CD4-positive, alpha-beta T cell (primary cell): ENCODE measurements around the gene DSE. TPM values are rescaled to one million over a fixed set of nuclear protein-coding genes. Genes with fewer than 3 reads are reported as not detected.

ENCODE experiments used
- ATAC-seq: fragments of 200-7000 bp; cut with Tn5 transposase; one replicate; pipeline ENCODE4 v1.10.0; 2022; ENCODE audit warnings: mild to moderate bottlenecking; ENCODE audit not compliant: poor library complexity
- CTCF ChIA-PET: fragments of 350-600 bp; sonication (Branson Sonifier 250); formaldehyde crosslinking; loops from one replicate; lab custom pipeline; 2021; ENCODE audit warnings: antibody characterized with exemption, inconsistent platforms; lab: Charles Lee
- POLR2A ChIA-PET: fragments of 350-600 bp; sonication (Branson Sonifier 250); formaldehyde crosslinking; loops from one replicate; lab custom pipeline; 2021; ENCODE audit warnings: antibody characterized with exemption, inconsistent platforms; lab: Charles Lee
- DNase-seq, 14 experiments: peaks; one replicate each; pipeline ENCODE4 v3.0.0-alpha.2; 2013 to 2020; ENCODE audit warnings: mixed read lengths in 2 of 14
- H3K27ac ChIP-seq, 2 donors: one replicate each; pipeline versions ENCODE4 v1.5.1 to v1.7.0; 2013; ENCODE audit warnings: low read length in 2 of 2, low read depth in 1 of 2, mild to moderate bottlenecking in 1 of 2
- H3K27me3 ChIP-seq, 2 experiments: 1 replicate in 1 of 2; 2 replicates in 1 of 2; pipeline versions ENCODE4 v1.6.1 to v1.7.0; 2013; ENCODE audit warnings: low read length in 2 of 2, control low read depth in 1 of 2, mild to moderate bottlenecking in 1 of 2, moderate library complexity in 1 of 2; ENCODE audit not compliant: insufficient read depth in 2 of 2, control insufficient read depth in 1 of 2
- H3K36me3 ChIP-seq: one replicate; pipeline ENCODE4 v1.6.1; 2013; ENCODE audit warnings: low read length, control low read depth; ENCODE audit not compliant: insufficient read depth
- H3K4me1 ChIP-seq: one replicate; pipeline ENCODE4 v1.6.1; 2013; ENCODE audit warnings: low read length, control low read depth; ENCODE audit not compliant: insufficient read depth
- H3K4me3 ChIP-seq: one replicate; pipeline ENCODE4 v1.5.1; 2013; ENCODE audit warnings: mild to moderate bottlenecking, low read length, moderate library complexity
- H3K9me3 ChIP-seq, 2 experiments: 1 replicate in 1 of 2; 2 replicates in 1 of 2; pipeline versions ENCODE4 v1.6.1 to v1.7.0; 2013; ENCODE audit warnings: low read length in 2 of 2, mild to moderate bottlenecking in 2 of 2, control low read depth in 1 of 2, moderate library complexity in 1 of 2; ENCODE audit not compliant: control insufficient read depth in 1 of 2, insufficient read depth in 1 of 2
- H3K27ac Mint-ChIP-seq: one replicate; pipeline ENCODE4 v1.8.0; 2020; ENCODE audit warnings: mixed read lengths
- H3K27me3 Mint-ChIP-seq: one replicate; pipeline ENCODE4 v1.8.0; 2021; ENCODE audit warnings: mixed read lengths
- H3K36me3 Mint-ChIP-seq: one replicate; pipeline ENCODE4 v1.8.0; 2021; ENCODE audit warnings: low read depth, mixed read lengths
- H3K4me1 Mint-ChIP-seq: one replicate; pipeline ENCODE4 v1.8.0; 2021; ENCODE audit warnings: low read depth, mixed read lengths
- H3K4me3 Mint-ChIP-seq: one replicate; pipeline ENCODE4 v1.8.0; 2020; ENCODE audit warnings: mild to moderate bottlenecking, mixed read lengths
- H3K9me3 Mint-ChIP-seq: one replicate; pipeline ENCODE4 v1.8.0; 2020; ENCODE audit warnings: mixed read lengths
- intact Hi-C, 2 experiments: fragments of 100-400 bp; cut with DNase I in 1 of 2; cut with micrococcal nuclease in 1 of 2; formaldehyde crosslinking; loops; one replicate each; pipeline versions ENCODE4 v1.15.1 to v1.9.0; 2023 to 2025; cut with DNase I, micrococcal nuclease
- total RNA-seq, 174 experiments: library from RNA in 2 of 174; stranded (reverse) in 2 of 174; gene quantifications; one replicate each; pipeline ENCODE4 v1.2.3 and lab custom pipeline; 2021 to 2026
- TF ChIP-seq, protein P1 (sequence below): fragments of 200-600 bp; IDR thresholded peaks from one replicate; pipeline ENCODE4 v1.8.0; 2022; ENCODE audit warnings: antibody characterized with exemption, mild to moderate bottlenecking

Gene DSE
- total RNA-seq, 2 experiments from 2014 or later = 7.5 to 8.0 TPM

- Histone ChIP-seq H3K27ac (no peak overlapping the region), H3K36me3 (no peaks in the 10 kb centered on the region), H3K27me3 (no peaks in the 10 kb centered on the region), H3K4me1 (no peaks in the 10 kb centered on the region), H3K4me3 (no peak overlapping the region), H3K9me3 (no peaks in the 10 kb centered on the region)
- CTCF ChIA-PET = no interaction called here
- no peaks in the 10 kb centered on the region for H3K9me3 Mint-ChIP-seq
- H3K4me1 Mint-ChIP-seq = peaks cover 3% of the 10 kb centered on the region
- no peaks in the 10 kb centered on the region for H3K27me3 Mint-ChIP-seq
- no peak overlapping the region for H3K4me3 Mint-ChIP-seq
- H3K36me3 Mint-ChIP-seq = no peaks in the 10 kb centered on the region
- no peak for DNase-seq
- POLR2A ChIA-PET = no interaction called here
- intact Hi-C loops = no loop called here
- no peak overlapping the region for H3K27ac Mint-ChIP-seq
- ATAC-seq = no peak
- TF ChIP-seq, protein P1, sequence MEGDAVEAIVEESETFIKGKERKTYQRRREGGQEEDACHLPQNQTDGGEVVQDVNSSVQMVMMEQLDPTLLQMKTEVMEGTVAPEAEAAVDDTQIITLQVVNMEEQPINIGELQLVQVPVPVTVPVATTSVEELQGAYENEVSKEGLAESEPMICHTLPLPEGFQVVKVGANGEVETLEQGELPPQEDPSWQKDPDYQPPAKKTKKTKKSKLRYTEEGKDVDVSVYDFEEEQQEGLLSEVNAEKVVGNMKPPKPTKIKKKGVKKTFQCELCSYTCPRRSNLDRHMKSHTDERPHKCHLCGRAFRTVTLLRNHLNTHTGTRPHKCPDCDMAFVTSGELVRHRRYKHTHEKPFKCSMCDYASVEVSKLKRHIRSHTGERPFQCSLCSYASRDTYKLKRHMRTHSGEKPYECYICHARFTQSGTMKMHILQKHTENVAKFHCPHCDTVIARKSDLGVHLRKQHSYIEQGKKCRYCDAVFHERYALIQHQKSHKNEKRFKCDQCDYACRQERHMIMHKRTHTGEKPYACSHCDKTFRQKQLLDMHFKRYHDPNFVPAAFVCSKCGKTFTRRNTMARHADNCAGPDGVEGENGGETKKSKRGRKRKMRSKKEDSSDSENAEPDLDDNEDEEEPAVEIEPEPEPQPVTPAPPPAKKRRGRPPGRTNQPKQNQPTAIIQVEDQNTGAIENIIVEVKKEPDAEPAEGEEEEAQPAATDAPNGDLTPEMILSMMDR = no peak
Observed at GRCh38 chr6:116398316-116399010, 27.7 kb downstream of the DSE start.

DNA sequence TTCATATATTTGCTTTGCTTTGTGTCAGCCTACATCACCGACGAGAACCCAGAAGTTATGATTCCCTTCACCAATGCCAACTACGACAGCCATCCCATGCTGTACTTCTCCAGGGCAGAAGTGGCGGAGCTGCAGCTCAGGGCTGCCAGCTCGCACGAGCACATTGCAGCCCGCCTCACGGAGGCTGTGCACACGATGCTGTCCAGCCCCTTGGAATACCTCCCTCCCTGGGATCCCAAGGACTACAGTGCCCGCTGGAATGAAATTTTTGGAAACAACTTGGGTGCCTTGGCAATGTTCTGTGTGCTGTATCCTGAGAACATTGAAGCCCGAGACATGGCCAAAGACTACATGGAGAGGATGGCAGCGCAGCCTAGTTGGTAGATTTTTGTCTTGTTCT is 28.5 kb downstream of the DSE start:
- no peaks in the 10 kb centered on the region for H3K9me3 Mint-ChIP-seq
- TF ChIP-seq, protein P1 = no peak
- CTCF ChIA-PET = no interaction called here
- no peaks in the 10 kb centered on the region for H3K4me1 ChIP-seq
- H3K27ac Mint-ChIP-seq = no peak overlapping the region
- POLR2A ChIA-PET = no interaction called here
- H3K27me3 Mint-ChIP-seq = no peaks in the 10 kb centered on the region
- H3K36me3 ChIP-seq = no peaks in the 10 kb centered on the region
- H3K4me3 ChIP-seq = no peak overlapping the region
- H3K4me1 Mint-ChIP-seq = no peaks in the 10 kb centered on the region
- H3K27me3 ChIP-seq = no peaks in the 10 kb centered on the region
- intact Hi-C loops = no loop called here
- H3K9me3 ChIP-seq = no peaks in the 10 kb centered on the region
- no peaks in the 10 kb centered on the region for H3K36me3 Mint-ChIP-seq
- H3K4me3 Mint-ChIP-seq = no peak overlapping the region
- no peak for ATAC-seq
- H3K27ac ChIP-seq = no peak overlapping the region
- DNase-seq = no peak

DNA sequence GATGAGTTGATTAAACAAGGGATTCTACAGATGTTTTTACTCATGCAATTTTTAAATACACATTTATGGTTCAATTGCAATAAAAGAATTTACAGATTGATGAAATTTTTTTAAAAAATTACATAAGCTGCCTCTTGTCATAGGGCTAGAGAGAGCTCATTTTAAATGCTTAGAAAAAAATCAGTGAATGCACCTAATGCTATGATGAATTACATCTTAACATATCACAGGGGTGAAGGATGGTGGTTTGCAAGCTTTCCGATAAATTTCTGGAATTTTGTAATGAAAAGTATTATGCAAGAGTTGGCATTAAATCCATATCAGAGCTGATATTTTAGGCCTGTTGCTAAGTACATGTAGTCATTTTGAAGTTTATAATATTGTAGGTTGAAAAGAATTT is 29.6 kb downstream of the DSE start:
- DNase-seq = no peak
- intact Hi-C loops = no loop called here
- H3K4me3 ChIP-seq = no peak overlapping the region
- POLR2A ChIA-PET = no interaction called here
- H3K9me3 ChIP-seq = no peaks in the 10 kb centered on the region
- H3K36me3 ChIP-seq = no peaks in the 10 kb centered on the region
- TF ChIP-seq, protein P1 = no peak
- H3K27ac ChIP-seq = no peak overlapping the region
- no peaks in the 10 kb centered on the region for H3K27me3 ChIP-seq
- H3K27ac Mint-ChIP-seq = no peak overlapping the region
- H3K4me1 Mint-ChIP-seq = no peaks in the 10 kb centered on the region
- H3K4me3 Mint-ChIP-seq = no peak overlapping the region
- H3K27me3 Mint-ChIP-seq = no peaks in the 10 kb centered on the region
- H3K4me1 ChIP-seq = no peaks in the 10 kb centered on the region
- H3K9me3 Mint-ChIP-seq = no peaks in the 10 kb centered on the region
- ATAC-seq = no peak
- CTCF ChIA-PET = no interaction called here
- no peaks in the 10 kb centered on the region for H3K36me3 Mint-ChIP-seq
